Body of pancreas (tissue), 4 donors: ENCODE data around the gene SOWAHA.

ENCODE experiments used
- POLR2A ChIP-seq, 3 donors: fragments of 450-650 bp; IDR thresholded peaks; one replicate each; pipeline ENCODE4 v1.6.1; 2016; ENCODE audit warnings: antibody characterized with exemption in 3 of 3, mild to moderate bottlenecking in 2 of 3
- TF ChIP-seq, protein P1 (sequence below), 7 experiments: fragments of 450-650 bp in 4 of 7; fragments of 200-600 bp in 3 of 7; sonication (generic) in 3 of 7; IDR thresholded peaks; one replicate each; pipeline ENCODE4 v1.5.1; 2016 to 2019; ENCODE audit warnings: antibody characterized with exemption in 7 of 7

DNA sequence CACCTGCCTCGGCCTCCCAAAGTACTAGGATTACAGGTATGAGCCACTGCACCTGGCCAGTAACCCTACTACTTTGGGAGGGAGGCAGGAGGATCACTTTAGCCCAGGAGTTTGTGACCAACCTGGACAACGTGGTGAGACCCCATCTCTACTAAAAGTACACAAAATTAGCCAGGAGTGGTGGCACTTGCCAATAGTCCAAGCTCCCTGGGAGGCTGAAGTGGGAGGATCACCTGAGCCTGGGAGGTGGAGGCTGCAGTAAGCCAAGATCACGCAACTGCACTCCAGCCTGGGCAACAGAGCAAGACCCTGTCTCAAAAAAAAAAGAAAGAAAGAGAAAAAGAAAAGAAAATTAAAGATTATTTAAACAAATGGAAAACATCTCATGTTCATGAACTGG, 42.9 kb downstream of the SOWAHA start:
- no peak for TF ChIP-seq POLR2A (IDR thresholded peaks at IDR 0.05)
- TF ChIP-seq, protein P1, sequence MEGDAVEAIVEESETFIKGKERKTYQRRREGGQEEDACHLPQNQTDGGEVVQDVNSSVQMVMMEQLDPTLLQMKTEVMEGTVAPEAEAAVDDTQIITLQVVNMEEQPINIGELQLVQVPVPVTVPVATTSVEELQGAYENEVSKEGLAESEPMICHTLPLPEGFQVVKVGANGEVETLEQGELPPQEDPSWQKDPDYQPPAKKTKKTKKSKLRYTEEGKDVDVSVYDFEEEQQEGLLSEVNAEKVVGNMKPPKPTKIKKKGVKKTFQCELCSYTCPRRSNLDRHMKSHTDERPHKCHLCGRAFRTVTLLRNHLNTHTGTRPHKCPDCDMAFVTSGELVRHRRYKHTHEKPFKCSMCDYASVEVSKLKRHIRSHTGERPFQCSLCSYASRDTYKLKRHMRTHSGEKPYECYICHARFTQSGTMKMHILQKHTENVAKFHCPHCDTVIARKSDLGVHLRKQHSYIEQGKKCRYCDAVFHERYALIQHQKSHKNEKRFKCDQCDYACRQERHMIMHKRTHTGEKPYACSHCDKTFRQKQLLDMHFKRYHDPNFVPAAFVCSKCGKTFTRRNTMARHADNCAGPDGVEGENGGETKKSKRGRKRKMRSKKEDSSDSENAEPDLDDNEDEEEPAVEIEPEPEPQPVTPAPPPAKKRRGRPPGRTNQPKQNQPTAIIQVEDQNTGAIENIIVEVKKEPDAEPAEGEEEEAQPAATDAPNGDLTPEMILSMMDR (IDR thresholded peaks at IDR 0.05), result no peak
